GM12864 (cell line): ENCODE data around the gene TDRD3.

Experiments
- DNase-seq: peaks from one replicate; pipeline ENCODE4 v3.0.0-alpha.2; 2011; ENCODE audit warnings: low read depth
- H3K4me3 ChIP-seq: 2 replicates; pipeline ENCODE4 v1.5.1; 2011; ENCODE audit warnings: mild to moderate bottlenecking, low read depth, low read length, control low read depth
- CTCF ChIP-seq: IDR thresholded peaks from 2 replicates; pipeline ENCODE4 v1.5.1; 2011; ENCODE audit warnings: low read depth, mild to moderate bottlenecking, moderate library complexity, low read length, control low read depth, inconsistent platforms; ENCODE audit errors: missing control alignments

The TDRD3 gene

GRCh38 chr13:60379837-60380565, 17.0 kb upstream of the TDRD3 start:
- TF ChIP-seq CTCF, result peak; percentile 22
- DNase-seq, result no peak
- H3K4me3 ChIP-seq, result no peak overlapping the region

GRCh38 chr13:60384911-60385310, 12.1 kb upstream of the TDRD3 start:
- H3K4me3 ChIP-seq, result no peak overlapping the region
- no peak for TF ChIP-seq CTCF
- DNase-seq, result no peak

GRCh38 chr13:60386250-60386649, 10.8 kb upstream of the TDRD3 start:
- H3K4me3 ChIP-seq, result no peak overlapping the region
- no peak for TF ChIP-seq CTCF
- no peak for DNase-seq

- no peak overlapping the region for H3K4me3 ChIP-seq
- TF ChIP-seq CTCF, result no peak
- DNase-seq, result no peak
These were observed 4.9 kb upstream of the TDRD3 start for GRCh38 chr13:60392131-60392530.

GRCh38 chr13:60395971-60396782, 843 bp upstream of the TDRD3 start:
- H3K4me3 ChIP-seq, result peak overlapping the region; percentile 68
- no peak for TF ChIP-seq CTCF
- peak; percentile 81 for DNase-seq

- peak overlapping the region; percentile 68 for H3K4me3 ChIP-seq
- peak; percentile 41 for DNase-seq
- TF ChIP-seq CTCF, result no peak
These were observed 821 bp downstream of the TDRD3 start for GRCh38 chr13:60397704-60398378.
